GM12891 (cell line): ENCODE measurements around the gene PPM1A.

Experiments used
- PAX5 ChIP-seq: IDR thresholded peaks from 2 replicates; pipeline ENCODE4 v1.6.1; 2011; ENCODE audit warnings: low read length, moderate library complexity, mild to moderate bottlenecking; ENCODE audit not compliant: insufficient read depth, severe bottlenecking
- POLR2A ChIP-seq: IDR thresholded peaks from 2 replicates; pipeline ENCODE4 v1.6.1; 2011; ENCODE audit warnings: low read depth, low read length, control low read depth
- POLR2AphosphoS5 ChIP-seq: IDR thresholded peaks from 2 replicates; pipeline ENCODE4 v1.6.1; 2011; ENCODE audit warnings: low read depth, low read length, control low read depth
- POU2F2 ChIP-seq: IDR thresholded peaks from 2 replicates; pipeline ENCODE4 v1.6.1; 2011; ENCODE audit warnings: low read depth, mild to moderate bottlenecking, control low read depth, low read length, moderate library complexity
- SPI1 ChIP-seq: IDR thresholded peaks from 2 replicates; pipeline ENCODE4 v1.6.1; 2011; ENCODE audit warnings: low read depth, low read length, control low read depth
- TAF1 ChIP-seq: IDR thresholded peaks from 2 replicates; pipeline ENCODE4 v1.6.1; 2011; ENCODE audit warnings: low read depth, low read length, control low read depth

DNA sequence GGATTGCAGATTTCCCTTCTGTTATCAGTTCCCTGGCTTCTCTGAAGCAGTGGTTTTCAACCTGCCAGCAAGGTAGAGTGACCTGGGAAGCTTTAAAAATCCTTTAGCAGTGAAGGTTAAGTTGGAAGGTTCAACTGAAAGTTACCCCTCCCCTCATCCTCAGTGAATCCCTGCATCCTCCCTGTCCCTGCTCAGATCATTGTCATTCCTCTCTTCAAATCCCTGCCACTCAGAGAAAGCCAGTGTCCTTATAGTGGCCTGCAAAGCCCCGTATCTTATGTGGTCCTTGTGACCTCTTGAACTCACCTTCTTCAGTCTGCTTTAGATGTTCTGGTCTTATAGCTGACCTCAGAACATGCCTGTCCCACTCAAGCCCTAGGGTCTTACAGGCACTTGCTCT lies 53.6 kb downstream of the PPM1A start:
- no peak for TF ChIP-seq POLR2AphosphoS5
- TF ChIP-seq SPI1: no peak
- no peak for TF ChIP-seq POLR2A
- TF ChIP-seq TAF1: no peak
- TF ChIP-seq PAX5: no peak
- TF ChIP-seq POU2F2: no peak
